IMR-90 (cell line): Measurements from ENCODE around the gene NLRP10. TPM values are rescaled to one million over a fixed set of nuclear protein-coding genes. Genes with fewer than 3 reads are reported as not detected.

Experiments used
- ATAC-seq: fragments of 200-7000 bp; cut with Tn5 transposase; 2 replicates; pipeline ENCODE4 v1.9.1; 2020; ENCODE audit warnings: low read depth, mild to moderate bottlenecking, moderate library complexity
- BruUV-seq: library from RNA; stranded (reverse); fragments of 400-500 nt; replicated peaks from 2 replicates; lab custom pipeline; 2021; lab: Mats Ljungman, UMichigan
- CTCF ChIA-PET: fragments of 300-600 bp; formaldehyde crosslinking; extraction: SDS; loops from one replicate; lab custom pipeline; 2021; ENCODE audit warnings: antibody characterized with exemption; lab: Yijun Ruan, JAX
- POLR2A ChIA-PET: fragments of 300-600 bp; sonication (Branson Sonifier 250); formaldehyde crosslinking; loops from one replicate; lab custom pipeline; 2022; ENCODE audit warnings: antibody characterized with exemption; ENCODE audit not compliant: unreplicated experiment; lab: Charles Lee
- DNase-seq: peaks from one replicate; pipeline ENCODE4 v3.0.0; 2013
- H2AFZ ChIP-seq: replicated peaks from 2 replicates; pipeline ENCODE3; 2013; ENCODE audit warnings: low read length, mild to moderate bottlenecking; ENCODE audit not compliant: poor library complexity
- H2AK5ac ChIP-seq: 2 replicates; pipeline ENCODE4 v1.6.1; 2013; ENCODE audit warnings: low read depth, low read length, inconsistent platforms
- H2AK9ac ChIP-seq: replicated peaks from 2 replicates; pipeline ENCODE3; 2013; ENCODE audit warnings: mild to moderate bottlenecking, low read depth, low read length, moderate library complexity; ENCODE audit not compliant: poor library complexity
- H2BK120ac ChIP-seq: 2 replicates; pipeline ENCODE4 v1.6.1; 2013; ENCODE audit warnings: low read depth, low read length, inconsistent platforms
- H2BK15ac ChIP-seq: 3 replicates; pipeline ENCODE4 v1.6.1; 2013; ENCODE audit warnings: low read depth, low read length, inconsistent platforms
- H2BK20ac ChIP-seq: 2 replicates; pipeline ENCODE4 v1.6.1; 2013; ENCODE audit warnings: low read depth, mild to moderate bottlenecking, inconsistent platforms, low read length, moderate library complexity
- H2BK5ac ChIP-seq: 2 replicates; pipeline ENCODE4 v1.6.1; 2013; ENCODE audit warnings: mild to moderate bottlenecking, low read depth, low read length, inconsistent platforms; ENCODE audit not compliant: poor library complexity, severe bottlenecking
- H3K14ac ChIP-seq: replicated peaks from 2 replicates; pipeline ENCODE4 v1.6.1; 2013; ENCODE audit warnings: low read depth, low read length, inconsistent platforms
- H3K18ac ChIP-seq: 2 replicates; pipeline ENCODE4 v1.6.1; 2013; ENCODE audit warnings: low read depth, low read length, control low read depth
- H3K23ac ChIP-seq: 2 replicates; pipeline ENCODE4 v1.6.1; 2013; ENCODE audit warnings: low read depth, low read length, inconsistent platforms
- H3K27ac ChIP-seq: 2 replicates; pipeline ENCODE4 v1.5.1; 2013; ENCODE audit warnings: mild to moderate bottlenecking, control low read depth, low read length; ENCODE audit not compliant: insufficient read depth
- H3K27me3 ChIP-seq: 2 replicates; pipeline ENCODE4 v1.6.1; 2013; ENCODE audit warnings: low read length; ENCODE audit not compliant: control insufficient read depth, insufficient read depth
- H3K36me3 ChIP-seq: 2 replicates; pipeline ENCODE4 v1.6.1; 2013; ENCODE audit warnings: low read length, mixed read lengths; ENCODE audit not compliant: control insufficient read depth, insufficient read depth
- H3K4ac ChIP-seq: 2 replicates; pipeline ENCODE4 v1.6.1; 2013; ENCODE audit warnings: low read depth, low read length, inconsistent platforms
- H3K4me1 ChIP-seq: 2 replicates; pipeline ENCODE4 v1.6.1; 2013; ENCODE audit warnings: low read length, mixed read lengths; ENCODE audit not compliant: control insufficient read depth, insufficient read depth
- H3K4me2 ChIP-seq: 2 replicates; pipeline ENCODE4 v1.6.1; 2013; ENCODE audit warnings: low read depth, mild to moderate bottlenecking, control low read depth, low read length, moderate library complexity
- H3K4me3 ChIP-seq: 2 replicates; pipeline ENCODE4 v1.5.1; 2013; ENCODE audit warnings: low read depth, mild to moderate bottlenecking, control low read depth, low read length, moderate library complexity; ENCODE audit not compliant: insufficient read depth
- H3K56ac ChIP-seq: 2 replicates; pipeline ENCODE4 v1.6.1; 2013; ENCODE audit warnings: low read length, inconsistent platforms; ENCODE audit not compliant: insufficient read depth; ENCODE audit errors: extremely low read depth
- H3K79me1 ChIP-seq, 2 experiments: 2 replicates each; pipeline ENCODE4 v1.6.1; 2013; ENCODE audit warnings: low read length in 2 of 2, inconsistent platforms in 1 of 2, low read depth in 1 of 2
- H3K9ac ChIP-seq: 2 replicates; pipeline ENCODE4 v1.6.1; 2013; ENCODE audit warnings: low read depth, low read length, control low read depth
- H3K9me1 ChIP-seq: 2 replicates; pipeline ENCODE4 v1.6.1; 2013; ENCODE audit warnings: low read length, inconsistent platforms; ENCODE audit not compliant: insufficient read depth
- H3K9me3 ChIP-seq: 2 replicates; pipeline ENCODE4 v1.6.1; 2013; ENCODE audit warnings: low read length; ENCODE audit not compliant: control insufficient read depth, insufficient read depth
- H4K20me1 ChIP-seq: 2 replicates; pipeline ENCODE4 v1.6.1; 2013; ENCODE audit warnings: low read length, inconsistent platforms; ENCODE audit not compliant: insufficient read depth
- H4K5ac ChIP-seq: 2 replicates; pipeline ENCODE4 v1.6.1; 2013; ENCODE audit warnings: mild to moderate bottlenecking, low read depth, low read length, control low read depth
- H4K8ac ChIP-seq, 2 experiments: 2 replicates each; pipeline ENCODE4 v1.6.1; 2013; ENCODE audit warnings: low read depth in 2 of 2, low read length in 2 of 2, control low read depth in 1 of 2, inconsistent platforms in 1 of 2
- H4K91ac ChIP-seq: 2 replicates; pipeline ENCODE4 v1.6.1; 2013; ENCODE audit warnings: low read depth, low read length, inconsistent platforms; ENCODE audit not compliant: insufficient read depth
- BHLHE40 ChIP-seq: fragments of 150-350 bp; IDR thresholded peaks from 2 replicates; pipeline ENCODE4 v1.6.1; 2016; ENCODE audit warnings: mild to moderate bottlenecking, low read depth, low read length
- CEBPB ChIP-seq: IDR thresholded peaks from 2 replicates; pipeline ENCODE4 v1.6.1; 2012; ENCODE audit warnings: low read depth, low read length, improper control_type of control experiment
- CHD1 ChIP-seq: IDR thresholded peaks from 2 replicates; pipeline ENCODE4 v1.6.1; 2012; ENCODE audit warnings: low read depth, low read length, improper control_type of control experiment
- ELK1 ChIP-seq: fragments of 150-350 bp; IDR thresholded peaks from 2 replicates; pipeline ENCODE4 v1.6.1; 2016; ENCODE audit warnings: low read depth, mild to moderate bottlenecking, low read length, moderate library complexity, borderline replicate concordance
- FOS ChIP-seq: fragments of 150-350 bp; IDR thresholded peaks from 2 replicates; pipeline ENCODE4 v1.6.1; 2016; ENCODE audit warnings: low read depth, low read length
- MAZ ChIP-seq: IDR thresholded peaks from 2 replicates; pipeline ENCODE4 v1.6.1; 2012; ENCODE audit warnings: low read depth, mild to moderate bottlenecking, low read length, improper control_type of control experiment, moderate library complexity, borderline replicate concordance
- MXI1 ChIP-seq: IDR thresholded peaks from 2 replicates; pipeline ENCODE4 v1.6.1; 2012; ENCODE audit warnings: low read depth, mild to moderate bottlenecking, low read length, moderate library complexity, borderline replicate concordance
- NFE2L2 ChIP-seq: fragments of 150-350 bp; IDR thresholded peaks from 2 replicates; pipeline ENCODE4 v1.6.1; 2016; ENCODE audit warnings: low read depth, mild to moderate bottlenecking, low read length
- POLR2A ChIP-seq: IDR thresholded peaks from 2 replicates; pipeline ENCODE4 v1.6.1; 2012; ENCODE audit warnings: mild to moderate bottlenecking, low read depth, low read length
- RCOR1 ChIP-seq: IDR thresholded peaks from 2 replicates; pipeline ENCODE4 v1.6.1; 2012; ENCODE audit warnings: mild to moderate bottlenecking, low read length, improper control_type of control experiment; ENCODE audit not compliant: insufficient replicate concordance
- RFX5 ChIP-seq: IDR thresholded peaks from 2 replicates; pipeline ENCODE4 v1.8.0; 2012; ENCODE audit warnings: low read depth, mild to moderate bottlenecking, low read length, moderate library complexity
- SMC3 ChIP-seq: fragments of 150-350 bp; IDR thresholded peaks from 2 replicates; pipeline ENCODE4 v1.6.1; 2016; ENCODE audit warnings: low read depth, mild to moderate bottlenecking, antibody characterized with exemption, low read length, moderate library complexity
- WGBS, 2 experiments: methylation state at CpG; one replicate each; pipeline versions ENCODE4 v1.1.5 to v1.1.7; 2013; ENCODE audit warnings: missing lambda C conversion rate in 2 of 2; ENCODE audit not compliant: insufficient read length in 1 of 2; ENCODE audit errors: extremely low coverage in 2 of 2; 5-methylcytosine and 5-hydroxymethylcytosine counted together
- dilution Hi-C: fragments of 300-500 bp; cut with HindIII; formaldehyde crosslinking; loops from one replicate; pipeline ENCODE4 v1.14.3; 2018; ENCODE audit warnings: low sequenced_read_pairs; ENCODE audit not compliant: unreplicated experiment
- in situ Hi-C: fragments of 300-500 bp; cut with MboI; formaldehyde crosslinking; loops from 3 replicates; pipeline ENCODE4 v1.14.3; 2019; ENCODE audit warnings: low sequenced_read_pairs, inconsistent platforms, mixed read lengths
- intact Hi-C: fragments of 100-400 bp; cut with micrococcal nuclease; formaldehyde crosslinking; loops from 2 replicates; pipeline ENCODE4 v1.10.0; 2022
- polyA plus RNA-seq, 3 experiments: library from polyadenylated mRNA; depleted of rRNA; stranded (reverse); fragments of >200 nt; gene quantifications; 2 replicates each; pipeline ENCODE4 v1.2.3, GENCODE V29; 2012; ENCODE audit warnings: low replicate concordance in 1 of 3
- total RNA-seq: library from RNA; depleted of rRNA; stranded (reverse); fragments of >200 nt; gene quantifications from 2 replicates; pipeline ENCODE4 v1.2.3, GENCODE V29; 2012
- TF ChIP-seq, protein P1 (sequence below): conservative IDR thresholded peaks from 2 replicates; pipeline ENCODE4 v1.5.1; 2012; ENCODE audit warnings: mild to moderate bottlenecking, low read depth, low read length, improper control_type of control experiment

NLRP10 gene
- total and polyA plus RNA-seq, 2 of the 4 experiments (the other 2 are of a cell fraction) = 6.5 to 36.7 TPM

GRCh38 chr11:7969756-7970646 is 4.8 kb upstream of the NLRP10 start:
- no peaks in the 10 kb centered on the region for H3K36me3 ChIP-seq
- H3K9ac ChIP-seq = no peak overlapping the region
- no peak for ATAC-seq
- ChIA-PET CTCF (interaction anchor here (1.3 kb wide), 1 partner anchor 17 kb away, joined by 7 read pairs; the partner anchor contains the start of gene EIF3F), POLR2A (no interaction called here)
- H2BK15ac ChIP-seq = peak overlapping the region; percentile 49; the same call in 1 of the 3 replicates
- H3K18ac ChIP-seq = peak overlapping the region; percentile 43; the same call in 1 of the 2 replicates
- dilution Hi-C loops (no loop called here), in situ Hi-C loops (no loop called here), intact Hi-C loops (loop anchor here (5.0 kb wide), 1 partner anchor 78 kb away; no protein-coding TSS in a partner anchor)
- peak overlapping the region; percentile 66 for H3K4ac ChIP-seq
- H3K4me3 ChIP-seq = no peak overlapping the region
- no peak overlapping the region; the same call in 1 of the 2 replicates for H4K91ac ChIP-seq
- H4K5ac ChIP-seq = peak overlapping the region; percentile 46; the same call in 1 of the 2 replicates
- H2AK5ac ChIP-seq = peak overlapping the region; percentile 49; the same call in 1 of the 2 replicates
- H4K20me1 ChIP-seq = no peaks in the 10 kb centered on the region
- H3K79me1 ChIP-seq = peaks cover 0 to 8% of the 10 kb centered on the region in 2 experiments; a peak in 2 of 4 replicates
- no peak overlapping the region for H3K4me2 ChIP-seq
- H2BK120ac ChIP-seq = peak overlapping the region; percentile 79
- H3K23ac ChIP-seq = no peak overlapping the region
- H3K56ac ChIP-seq = no peak overlapping the region
- H3K27ac ChIP-seq = no peak overlapping the region
- BruUV-seq = no TSS peak
- peak overlapping the region; percentile 55; the same call in 1 of the 2 replicates for H3K14ac ChIP-seq
- peaks cover 9% of the 10 kb centered on the region for H3K9me1 ChIP-seq
- H2BK5ac ChIP-seq = peak overlapping the region; percentile 98
- no CpG with 5 or more reads among the region's 3 CpGs for WGBS, 2 experiments
- H2AFZ ChIP-seq = peak overlapping the region; percentile 77
- H3K9me3 ChIP-seq = no peaks in the 10 kb centered on the region
- no peak overlapping the region for H2AK9ac ChIP-seq
- H2BK20ac ChIP-seq = peak overlapping the region; percentile 15; the same call in 1 of the 2 replicates
- TF ChIP-seq BHLHE40 = no peak
- TF ChIP-seq POLR2A = no peak
- no peak for TF ChIP-seq SMC3
- TF ChIP-seq MXI1 = no peak
- TF ChIP-seq RCOR1 = no peak
- TF ChIP-seq CEBPB = no peak
- no peak for TF ChIP-seq FOS
- TF ChIP-seq ELK1 = no peak
- TF ChIP-seq RFX5 = no peak
- no peak for TF ChIP-seq MAZ
- no peak for TF ChIP-seq CHD1
- no peak for TF ChIP-seq NFE2L2
- TF ChIP-seq, protein P1, sequence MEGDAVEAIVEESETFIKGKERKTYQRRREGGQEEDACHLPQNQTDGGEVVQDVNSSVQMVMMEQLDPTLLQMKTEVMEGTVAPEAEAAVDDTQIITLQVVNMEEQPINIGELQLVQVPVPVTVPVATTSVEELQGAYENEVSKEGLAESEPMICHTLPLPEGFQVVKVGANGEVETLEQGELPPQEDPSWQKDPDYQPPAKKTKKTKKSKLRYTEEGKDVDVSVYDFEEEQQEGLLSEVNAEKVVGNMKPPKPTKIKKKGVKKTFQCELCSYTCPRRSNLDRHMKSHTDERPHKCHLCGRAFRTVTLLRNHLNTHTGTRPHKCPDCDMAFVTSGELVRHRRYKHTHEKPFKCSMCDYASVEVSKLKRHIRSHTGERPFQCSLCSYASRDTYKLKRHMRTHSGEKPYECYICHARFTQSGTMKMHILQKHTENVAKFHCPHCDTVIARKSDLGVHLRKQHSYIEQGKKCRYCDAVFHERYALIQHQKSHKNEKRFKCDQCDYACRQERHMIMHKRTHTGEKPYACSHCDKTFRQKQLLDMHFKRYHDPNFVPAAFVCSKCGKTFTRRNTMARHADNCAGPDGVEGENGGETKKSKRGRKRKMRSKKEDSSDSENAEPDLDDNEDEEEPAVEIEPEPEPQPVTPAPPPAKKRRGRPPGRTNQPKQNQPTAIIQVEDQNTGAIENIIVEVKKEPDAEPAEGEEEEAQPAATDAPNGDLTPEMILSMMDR = no peak
- H3K27me3 ChIP-seq = no peaks in the 10 kb centered on the region
- H3K4me1 ChIP-seq = peaks cover 28% of the 10 kb centered on the region
- no peak for DNase-seq
- H4K8ac ChIP-seq = peak overlapping the region in 1 of 2 experiments; percentile 59; a peak in 2 of 4 replicates
